Inflammatory macrophage (primary cell): Measurements from ENCODE around the gene SEMA3B.
"Not testable (repeated sequence)": the region's sequence is repeated elsewhere in the genome, so short reads cannot be mapped to it uniquely, and the experiment has no call there.

Experiments used
- DNase-seq, 2 donors: peaks; one replicate each; pipeline ENCODE4 v3.0.0-alpha.2; 2020 to 2022

Gene SEMA3B

DNA sequence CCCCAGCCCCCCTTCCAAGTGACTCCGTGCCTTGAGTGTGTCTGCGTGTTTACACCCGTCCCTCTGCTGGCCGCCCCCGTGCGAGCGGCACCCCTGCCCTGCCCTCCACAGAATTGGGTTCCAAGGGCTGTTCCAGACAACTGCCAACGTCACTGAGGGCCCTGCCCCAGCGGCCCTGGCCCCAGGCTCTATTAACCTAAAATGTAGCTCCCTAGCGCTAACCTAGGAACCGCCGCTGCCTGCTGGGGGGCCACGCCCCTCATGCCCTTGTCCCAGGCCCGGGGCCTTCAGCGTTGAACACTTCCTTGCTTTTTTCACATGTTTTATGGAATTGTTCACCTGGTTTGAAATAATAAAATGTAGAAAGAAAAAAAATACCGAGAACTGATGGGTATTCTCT, 10.0 kb upstream of the SEMA3B start:
- DNase-seq, result no peak

DNA sequence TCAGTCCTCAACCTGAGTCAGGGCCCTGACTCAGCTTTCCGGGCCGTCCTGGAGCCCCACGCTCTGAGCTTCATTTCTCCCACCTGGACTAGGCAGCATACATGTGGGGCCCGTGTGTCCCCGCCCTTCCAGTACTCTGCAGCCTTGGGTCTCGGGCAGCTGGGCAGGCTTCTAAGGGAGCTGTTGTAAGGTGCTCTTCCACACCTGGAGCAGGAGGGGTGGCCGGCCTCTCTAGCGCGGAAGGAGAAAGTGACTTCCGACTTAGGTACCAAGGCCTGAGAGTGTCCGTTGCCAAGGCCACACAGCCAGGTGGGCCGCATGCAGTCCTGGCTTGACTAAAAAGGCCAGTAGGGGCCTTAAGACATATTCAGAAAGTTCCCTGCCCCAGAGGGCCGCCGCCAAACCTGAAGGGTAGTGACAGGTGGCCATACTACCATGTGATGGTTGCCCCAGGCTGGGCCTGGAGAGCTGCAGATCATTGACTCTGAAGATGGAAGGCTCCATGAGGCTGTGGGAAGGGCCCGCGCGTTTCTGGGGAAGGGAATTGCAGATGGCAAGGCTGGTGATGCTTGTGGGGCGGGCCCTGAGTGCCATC, 9.4 kb upstream of the SEMA3B start:
- no peak for DNase-seq

DNA sequence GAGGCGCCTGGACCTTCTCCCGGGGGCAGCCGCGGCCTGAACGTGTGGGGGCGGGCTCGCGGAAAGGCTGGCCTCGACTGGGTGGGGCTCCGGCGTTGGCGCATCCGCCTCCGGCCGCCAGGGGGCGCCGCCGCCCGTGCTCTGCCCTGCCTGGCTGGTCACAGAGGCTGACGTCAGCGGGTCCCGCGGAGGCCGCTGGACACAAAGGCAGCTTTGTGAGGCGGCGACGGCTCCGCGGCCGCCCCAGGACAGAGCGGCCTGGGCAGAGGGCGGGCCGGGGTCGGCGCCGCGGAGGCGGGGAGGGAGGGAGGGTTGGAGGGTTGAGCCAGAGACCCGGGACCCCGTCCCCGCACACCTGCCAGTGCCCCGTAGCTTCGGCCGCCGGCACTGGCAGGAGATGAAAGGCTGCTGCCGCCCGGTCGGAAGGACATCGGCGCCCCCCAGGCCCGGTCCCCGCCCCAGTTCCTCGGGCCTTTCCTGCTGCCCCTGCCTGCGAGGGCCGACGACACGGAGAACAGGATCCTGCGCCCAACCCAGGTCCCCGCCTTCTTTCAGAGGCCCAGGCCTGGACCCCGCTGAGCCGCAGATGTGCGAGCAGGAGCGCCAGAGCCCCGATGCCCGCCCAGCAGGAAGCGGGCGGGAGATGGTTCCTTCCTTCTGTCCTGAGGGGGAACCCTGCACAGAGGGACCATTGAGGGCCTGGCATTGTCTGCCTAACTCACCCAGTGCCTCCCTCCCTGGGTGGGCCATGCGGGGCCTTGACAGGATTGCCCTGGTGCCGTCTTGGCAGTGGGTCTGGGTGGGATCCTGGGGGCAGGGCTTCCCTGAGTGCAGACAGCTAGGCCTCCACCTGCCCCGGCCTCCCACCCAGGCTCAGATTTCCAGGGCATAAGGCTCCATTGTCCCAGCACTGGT, 8.7 kb upstream of the SEMA3B start:
- peak; percentile 88 to 93 for DNase-seq

DNA sequence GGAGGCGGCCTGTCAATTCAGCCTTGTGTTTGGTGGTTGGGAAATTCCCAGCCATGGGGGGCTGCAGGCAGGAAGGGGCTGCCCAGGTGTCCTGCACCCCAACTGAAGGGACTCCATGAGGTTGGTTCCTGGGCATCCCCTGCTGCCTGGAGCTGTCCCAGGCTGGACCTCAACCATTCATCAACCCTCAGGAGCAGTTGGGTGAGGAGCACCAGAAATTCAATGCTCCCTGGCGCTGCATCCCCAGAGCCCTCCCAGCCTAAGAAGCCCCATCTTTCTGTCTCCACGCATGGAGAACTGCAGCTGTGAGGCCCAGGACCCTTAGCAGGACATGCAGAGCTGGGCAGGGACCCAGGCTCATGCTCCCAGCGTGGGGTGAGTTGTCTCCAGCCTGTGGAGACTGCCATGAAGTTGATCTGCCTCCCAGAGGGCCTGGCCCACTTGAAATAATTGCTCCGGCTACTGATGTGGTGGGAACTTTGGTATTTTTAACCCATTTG, 8.0 kb upstream of the SEMA3B start:
- no peak for DNase-seq

DNA sequence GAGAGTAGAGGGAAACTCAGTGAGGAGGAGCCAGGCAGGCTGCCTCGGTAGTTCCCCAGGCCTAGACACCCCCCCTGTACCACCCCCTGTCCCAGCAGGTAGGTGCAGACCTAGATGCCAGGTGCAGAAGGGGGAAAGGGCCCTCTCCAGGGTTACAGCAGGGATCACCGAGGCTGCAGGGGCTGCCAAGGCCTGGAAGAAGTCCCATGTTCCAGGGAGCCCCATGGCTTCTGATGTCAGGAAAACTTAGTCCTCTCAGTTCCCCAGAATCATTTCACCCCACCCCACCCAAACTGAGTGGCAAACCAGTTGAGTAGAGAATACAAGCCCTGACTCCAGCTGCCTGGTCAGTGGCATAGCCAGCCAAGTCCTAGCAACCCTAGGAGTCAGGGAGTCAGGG, 7.4 kb upstream of the SEMA3B start:
- no peak for DNase-seq

DNA sequence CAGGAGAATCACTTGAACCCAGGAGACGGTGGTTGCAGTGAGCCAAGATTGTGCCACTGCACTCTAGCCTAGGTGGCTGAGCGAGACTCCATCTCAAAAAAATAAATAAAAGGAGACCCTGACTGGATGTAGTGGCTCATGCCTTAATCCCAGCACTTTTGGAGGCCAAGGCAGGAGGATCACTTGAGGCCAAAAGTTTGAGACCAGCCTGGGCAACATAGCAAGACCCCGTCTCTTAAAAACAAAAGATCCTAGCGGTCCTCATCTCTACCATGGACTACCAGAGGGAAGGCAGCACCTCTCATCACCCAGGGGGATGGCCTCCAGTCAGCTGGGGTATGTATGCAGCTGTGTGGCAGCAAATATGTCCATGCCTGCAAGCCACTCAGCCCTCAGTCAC, 6.7 kb upstream of the SEMA3B start:
- not testable (repeated sequence) for DNase-seq

DNA sequence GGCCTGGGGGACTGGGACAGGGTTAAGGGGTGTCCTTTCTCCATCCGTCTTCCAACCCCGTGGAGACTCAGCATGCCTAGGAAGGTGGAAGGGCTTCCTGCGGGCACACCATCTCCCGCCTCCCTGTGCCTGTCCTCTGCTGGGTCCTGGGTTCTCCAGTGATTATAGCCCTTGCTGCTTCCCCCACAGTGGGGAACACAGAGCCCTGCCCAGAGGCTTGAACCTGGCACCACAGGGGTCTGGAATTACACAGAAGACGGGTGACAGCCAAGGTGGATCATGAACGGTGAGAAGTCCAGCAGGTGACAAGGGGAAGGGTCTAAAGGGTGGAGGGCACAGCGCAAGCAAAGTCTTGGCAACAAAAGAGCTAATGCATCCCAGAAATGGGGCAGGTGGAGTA, 6.2 kb upstream of the SEMA3B start:
- DNase-seq, result no peak

DNA sequence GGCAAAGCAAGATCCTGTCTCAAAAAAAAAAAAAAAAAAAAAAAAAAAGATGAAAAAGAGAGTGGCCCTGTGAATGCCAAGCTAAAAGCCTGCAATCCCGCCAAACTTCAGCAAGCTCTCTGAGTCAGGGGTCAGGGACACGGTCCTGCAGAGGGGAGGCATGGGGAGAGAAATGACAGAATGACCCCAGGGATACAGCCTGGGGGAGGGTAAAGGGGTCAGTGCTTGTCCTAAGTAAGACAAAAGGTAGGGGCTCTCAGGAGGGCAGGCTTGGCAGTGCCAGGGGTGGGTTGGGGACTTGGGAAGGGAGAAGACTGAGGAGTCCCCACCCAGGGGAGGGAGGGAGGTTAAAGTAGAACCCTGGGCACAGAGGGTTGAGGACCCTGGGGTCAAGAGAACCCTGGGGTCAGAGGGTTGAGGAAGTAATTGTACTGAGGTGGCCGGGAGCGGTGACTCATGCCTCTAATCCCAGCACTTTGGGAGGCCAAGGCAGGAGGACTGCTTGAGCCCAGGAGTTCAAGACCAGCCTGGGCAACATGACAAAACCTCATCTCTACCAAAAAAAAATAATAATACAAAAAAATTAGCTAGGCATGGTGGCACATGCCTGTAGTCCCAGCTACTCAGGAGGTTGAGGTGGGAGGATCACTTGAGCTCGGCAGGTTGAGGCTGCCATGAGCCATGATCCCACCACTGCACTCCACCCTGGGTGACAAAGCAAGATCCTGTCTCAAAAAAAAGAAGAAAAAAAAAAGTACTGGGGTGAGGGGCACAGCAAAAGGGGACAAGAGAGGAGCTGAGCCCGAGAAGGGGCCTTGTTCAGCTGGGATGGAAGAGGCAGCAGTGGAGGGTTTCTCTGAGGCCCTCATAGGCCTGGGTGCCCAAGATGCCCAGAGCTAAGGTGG, 5.2 kb upstream of the SEMA3B start:
- no peak for DNase-seq

DNA sequence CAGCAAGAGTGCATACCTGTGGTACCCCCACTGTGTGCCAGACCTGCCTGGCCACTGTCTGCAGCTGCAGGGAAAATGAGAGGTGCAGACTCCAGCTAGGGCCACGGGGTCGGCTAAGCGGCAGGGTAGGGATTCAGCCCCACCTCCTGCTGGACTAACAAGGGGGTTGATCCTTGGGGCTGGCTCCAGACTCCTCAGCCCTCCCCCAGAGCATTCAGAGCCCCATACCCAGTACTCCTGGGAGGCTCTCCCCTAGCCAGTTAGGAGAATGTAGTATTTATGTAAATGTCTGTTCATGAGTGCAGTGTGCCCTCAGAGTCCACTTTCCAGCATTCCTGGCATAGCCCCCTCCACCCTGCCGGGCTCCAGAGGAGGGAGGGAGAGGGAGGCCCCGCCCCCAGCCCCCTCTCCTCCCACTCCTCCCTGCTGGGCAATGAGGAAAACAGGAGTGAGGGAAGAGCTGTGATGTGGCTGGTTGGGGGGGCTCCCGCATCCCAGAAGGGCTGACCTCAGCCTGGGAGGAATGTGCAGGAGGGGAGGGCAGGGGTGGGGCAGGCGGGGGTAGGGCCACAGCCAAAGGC, 4.5 kb upstream of the SEMA3B start:
- DNase-seq, result no peak

DNA sequence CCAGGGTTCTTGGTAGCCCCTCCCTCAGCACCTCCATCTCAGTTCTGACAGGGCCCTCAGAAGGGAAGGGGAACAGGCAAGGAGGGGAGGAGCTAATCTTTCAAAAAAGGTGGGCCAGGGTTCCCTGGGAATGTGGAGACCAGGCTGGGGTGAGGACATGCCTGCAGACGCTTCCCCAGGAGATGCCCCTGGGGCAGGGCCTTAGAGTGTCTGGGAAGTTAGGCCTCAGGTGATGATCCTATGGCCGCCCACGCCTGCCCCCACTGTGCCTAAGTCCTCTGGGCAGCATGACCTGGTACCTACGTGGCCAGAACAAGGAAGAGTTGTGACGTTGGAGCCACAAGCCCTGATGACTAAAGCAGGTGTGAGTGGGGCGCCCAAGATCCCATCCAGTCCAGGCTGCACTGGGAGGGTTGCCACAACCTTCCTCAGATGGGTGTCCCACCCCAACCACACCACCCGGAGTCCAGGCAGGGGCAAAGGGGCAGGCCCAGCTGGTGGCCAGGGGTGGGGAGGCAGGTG, 3.9 kb upstream of the SEMA3B start:
- no peak for DNase-seq

DNA sequence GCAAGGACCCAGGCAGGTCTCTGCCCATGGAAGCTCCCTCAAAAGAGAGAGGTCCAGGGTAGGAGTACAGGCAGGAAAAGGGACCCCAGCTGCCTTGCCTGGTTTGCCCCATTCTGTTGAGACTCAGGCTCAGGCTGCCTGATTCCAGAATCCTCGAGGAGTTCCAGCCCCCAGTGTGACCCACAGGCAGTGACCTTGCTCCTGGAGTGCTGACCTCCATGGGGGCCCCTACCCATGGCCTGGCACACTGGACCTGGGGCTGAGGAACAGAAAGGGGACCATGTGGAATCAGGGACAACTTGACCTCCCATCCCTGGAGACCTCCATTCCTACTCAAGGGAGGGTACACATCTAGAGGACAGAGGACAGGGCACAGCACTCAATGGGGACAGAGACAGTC, 3.4 kb upstream of the SEMA3B start:
- no peak for DNase-seq

DNA sequence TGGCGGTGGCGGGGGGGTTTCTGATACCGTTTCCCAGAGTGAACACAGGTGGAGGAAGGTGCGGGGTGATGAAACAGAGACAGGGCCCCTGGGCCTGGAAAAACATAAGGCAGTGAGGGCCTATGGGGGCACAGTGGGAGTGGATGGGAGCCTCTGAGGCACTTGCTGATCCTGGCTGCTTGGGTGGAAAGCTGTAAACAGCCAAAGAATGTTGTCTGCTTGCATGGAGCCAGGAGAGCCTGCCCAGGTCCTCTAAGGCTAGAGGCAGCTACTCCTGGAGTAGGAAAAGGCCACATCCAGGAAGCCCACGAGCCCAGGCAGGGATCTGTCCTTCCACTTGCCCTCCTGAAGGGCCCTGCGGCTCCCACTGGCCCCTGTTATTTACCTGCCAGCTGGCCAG, 2.9 kb upstream of the SEMA3B start:
- DNase-seq, result no peak

DNA sequence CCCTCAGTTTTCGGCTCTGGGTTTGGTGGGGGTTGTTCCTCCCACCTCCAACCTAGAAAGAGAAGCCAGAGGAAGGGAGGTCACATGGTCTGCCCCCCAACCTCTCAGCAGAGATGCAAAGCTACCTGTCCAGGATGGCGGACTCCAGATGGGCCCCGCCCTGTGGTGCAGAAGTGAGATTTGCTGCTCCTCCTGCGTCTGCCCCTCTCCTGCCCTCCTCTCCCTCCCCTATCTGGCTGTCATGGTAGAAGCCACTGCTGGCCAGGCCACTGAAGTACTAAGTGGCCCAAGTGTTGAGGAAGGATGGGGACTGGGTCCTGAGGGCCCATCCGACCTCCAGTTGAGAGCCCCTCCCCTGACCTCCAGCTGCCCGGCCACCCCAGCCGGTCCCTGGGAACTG, 2.1 kb upstream of the SEMA3B start:
- no peak for DNase-seq

DNA sequence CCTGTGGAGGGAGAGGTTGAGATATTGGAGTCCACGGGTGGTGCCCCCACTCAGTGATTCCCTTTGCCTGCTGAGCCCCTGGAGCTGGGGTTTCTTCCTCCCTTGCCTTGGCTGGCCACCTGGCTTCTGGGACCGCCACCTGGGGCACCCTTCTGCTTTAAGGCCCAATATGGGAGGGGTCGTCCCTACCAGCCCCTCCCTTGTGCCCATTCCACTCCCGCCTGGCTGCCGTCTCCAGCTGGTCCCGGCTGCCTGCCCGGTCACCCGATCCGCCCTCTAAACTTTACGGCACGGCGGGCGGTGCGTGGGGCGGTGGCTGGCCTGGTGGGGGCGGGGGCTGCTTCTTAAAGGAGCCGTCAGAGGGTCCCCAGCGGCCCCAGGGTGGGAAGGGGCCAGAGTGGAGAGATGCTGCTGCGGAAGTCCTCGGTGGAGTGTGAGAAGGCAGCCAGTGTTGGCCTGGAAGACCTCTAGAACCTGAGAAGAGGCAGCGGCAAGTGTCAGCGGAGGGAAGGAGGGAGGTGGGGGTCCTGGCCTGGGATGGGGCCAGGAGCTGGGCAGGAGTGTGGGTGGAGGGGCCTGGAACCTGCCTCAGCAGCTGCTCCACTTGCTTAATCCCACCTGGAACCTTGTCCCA, 1.6 kb upstream of the SEMA3B start:
- DNase-seq, result no peak

DNA sequence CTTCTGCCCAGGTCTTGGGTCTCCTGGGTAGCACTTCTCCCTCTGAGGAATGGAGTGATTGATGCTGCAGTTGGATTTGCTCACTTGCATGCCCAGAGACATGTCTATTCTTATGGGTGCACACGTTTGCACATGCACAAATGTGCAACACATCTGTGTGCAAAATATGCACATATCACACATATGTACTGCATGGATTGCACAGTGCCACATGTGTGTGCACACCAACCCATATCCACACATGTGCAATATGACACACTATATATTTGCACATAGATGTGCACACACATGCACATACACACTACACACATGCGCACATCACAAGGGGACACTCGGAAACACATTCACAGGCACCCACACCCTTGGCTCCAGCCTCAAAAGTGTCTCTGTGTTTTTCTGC, 671 bp upstream of the SEMA3B start:
- no peak for DNase-seq

DNA sequence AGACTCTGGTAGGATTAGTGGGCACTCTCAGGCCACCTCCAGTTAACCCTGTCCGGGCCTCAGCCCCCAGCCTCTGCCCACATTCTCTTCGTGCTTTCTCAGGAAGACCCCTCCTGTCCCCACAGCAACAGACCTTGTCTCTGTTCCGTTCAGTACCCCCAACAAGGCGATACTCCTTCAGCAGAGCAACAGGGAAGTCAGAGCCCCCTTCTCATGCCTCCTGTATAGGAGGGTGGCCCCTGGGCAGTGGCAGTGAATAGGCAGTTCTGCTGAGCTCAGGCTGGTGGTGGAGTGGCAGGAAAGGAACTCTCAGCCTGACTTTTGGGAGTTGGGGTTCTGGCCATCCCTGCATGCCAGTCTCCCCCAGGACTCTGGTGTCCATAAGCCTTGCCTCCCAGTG, 513 bp downstream of the SEMA3B start:
- no peak for DNase-seq

DNA sequence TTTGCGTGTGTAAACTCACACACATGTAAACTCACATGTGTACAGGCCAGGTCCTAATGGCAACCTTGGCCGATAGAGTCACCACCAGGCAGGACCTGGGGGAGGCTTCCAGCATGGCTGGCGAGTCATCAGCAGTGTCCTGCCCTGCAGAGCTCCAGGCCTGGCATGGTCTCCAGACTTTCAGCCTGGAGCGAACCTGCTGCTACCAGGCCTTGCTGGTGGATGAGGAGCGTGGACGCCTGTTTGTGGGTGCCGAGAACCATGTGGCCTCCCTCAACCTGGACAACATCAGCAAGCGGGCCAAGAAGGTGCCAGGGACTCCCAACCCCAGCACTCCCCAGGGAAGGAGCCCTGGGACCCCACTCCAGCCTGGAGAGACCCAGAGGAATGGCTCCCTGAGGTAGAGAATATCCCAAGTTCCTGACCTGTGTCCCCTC, 1.0 kb downstream of the SEMA3B start:
- DNase-seq, result no peak

DNA sequence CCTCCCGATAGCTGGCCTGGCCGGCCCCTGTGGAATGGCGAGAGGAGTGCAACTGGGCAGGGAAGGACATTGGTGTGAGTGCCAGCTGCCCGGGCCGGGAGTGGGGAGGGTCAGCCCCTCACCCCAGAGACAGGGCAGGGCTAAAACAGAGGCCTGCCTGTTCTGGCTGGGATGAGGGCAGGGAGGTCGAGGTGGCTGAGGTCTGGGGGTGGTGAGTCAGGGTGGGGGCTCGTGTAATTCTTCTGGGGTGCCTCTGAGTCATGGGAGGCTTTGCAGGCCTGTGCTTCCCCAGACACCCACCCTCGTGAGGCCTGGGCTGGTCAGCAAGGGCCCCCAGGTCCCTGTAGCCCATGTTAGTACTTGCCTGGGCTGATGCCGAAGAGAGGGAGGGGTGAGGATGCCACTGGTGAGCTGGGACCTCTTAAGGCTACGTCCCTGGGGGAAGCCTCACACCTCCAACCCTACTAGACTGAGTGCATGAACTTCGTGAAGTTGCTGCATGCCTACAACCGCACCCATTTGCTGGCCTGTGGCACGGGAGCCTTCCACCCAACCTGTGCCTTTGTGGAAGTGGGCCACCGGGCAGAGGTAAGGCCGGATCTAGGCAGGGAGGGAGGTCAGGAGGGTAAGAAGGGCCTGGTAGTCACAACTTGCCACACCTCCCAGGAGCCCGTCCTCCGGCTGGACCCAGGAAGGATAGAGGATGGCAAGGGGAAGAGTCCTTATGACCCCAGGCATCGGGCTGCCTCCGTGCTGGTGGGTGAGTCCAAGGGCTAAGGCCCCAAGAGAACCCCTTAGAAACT, 1.7 kb downstream of the SEMA3B start:
- no peak for DNase-seq

DNA sequence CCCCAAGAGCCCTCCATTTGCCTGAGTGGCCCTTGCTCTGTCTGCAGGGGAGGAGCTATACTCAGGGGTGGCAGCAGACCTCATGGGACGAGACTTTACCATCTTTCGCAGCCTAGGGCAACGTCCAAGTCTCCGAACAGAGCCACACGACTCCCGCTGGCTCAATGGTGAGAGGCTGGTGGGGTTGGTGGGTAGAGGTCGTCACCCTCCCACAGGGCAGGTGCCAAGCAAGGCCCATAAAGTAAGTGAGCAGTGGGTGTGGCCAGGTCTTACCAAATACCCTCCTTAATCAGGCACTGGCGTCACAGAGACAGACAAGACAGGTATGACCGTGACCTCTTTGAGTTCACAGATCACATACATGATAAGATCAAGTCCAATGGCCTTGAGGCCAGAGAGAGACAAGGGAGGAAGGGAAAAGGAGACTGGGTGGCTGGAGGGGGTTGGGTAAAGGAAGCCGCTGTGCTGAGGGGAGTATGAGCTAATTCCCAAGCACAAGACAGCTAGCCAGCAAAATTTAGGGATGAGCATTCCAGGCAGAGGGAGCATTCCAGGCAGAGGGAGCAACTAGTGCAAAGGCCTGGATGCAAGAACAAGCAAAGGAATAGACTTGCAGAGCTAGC, 2.5 kb downstream of the SEMA3B start:
- DNase-seq, result no peak

DNA sequence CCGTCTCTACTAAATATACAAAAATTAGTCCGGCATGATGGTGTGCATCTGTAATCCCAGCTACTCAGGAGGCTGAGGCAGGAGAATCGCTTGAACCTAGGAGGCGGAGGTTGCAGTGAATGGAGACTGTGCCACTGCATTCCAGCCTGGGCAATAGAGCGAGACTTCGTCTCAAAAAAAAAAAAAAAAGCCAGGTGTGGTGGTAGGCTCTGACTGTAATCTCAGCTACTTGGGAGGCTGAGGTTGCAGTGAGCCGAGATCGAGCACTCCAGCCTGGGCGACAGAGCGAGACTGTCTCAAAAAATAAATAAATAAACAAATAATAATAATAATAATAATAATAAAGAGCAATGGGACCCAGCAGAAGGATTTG, 3.6 kb downstream of the SEMA3B start:
- not testable (repeated sequence) for DNase-seq
